H9 (cell line): ENCODE data around the gene MRM2. TPM values are rescaled to one million over a fixed set of nuclear protein-coding genes. Genes with fewer than 3 reads are reported as not detected.

Source experiments
- DNase-seq: peaks from one replicate; pipeline ENCODE4 v3.0.0-alpha.2; 2017
- H2AFZ ChIP-seq: one replicate; pipeline ENCODE4 v1.6.1; 2013; ENCODE audit warnings: mild to moderate bottlenecking, low read length, control low read depth, moderate library complexity
- H2AK5ac ChIP-seq: 2 replicates; pipeline ENCODE4 v1.6.1; 2013; ENCODE audit warnings: low read length, control low read depth, mixed read lengths; ENCODE audit not compliant: insufficient read length
- H2BK120ac ChIP-seq: one replicate; pipeline ENCODE4 v1.6.1; 2013; ENCODE audit warnings: low read depth, mild to moderate bottlenecking, low read length, control low read depth, inconsistent platforms; ENCODE audit not compliant: poor library complexity, severe bottlenecking
- H2BK12ac ChIP-seq: 2 replicates; pipeline ENCODE4 v1.6.1; 2013; ENCODE audit warnings: low read length, control low read depth, mixed read lengths, low read depth; ENCODE audit not compliant: insufficient read length
- H2BK15ac ChIP-seq: 2 replicates; pipeline ENCODE4 v1.6.1; 2013; ENCODE audit warnings: low read depth, low read length, control low read depth
- H2BK20ac ChIP-seq: one replicate; pipeline ENCODE4 v1.6.1; 2013; ENCODE audit warnings: low read depth, mild to moderate bottlenecking, low read length, control low read depth, inconsistent platforms; ENCODE audit not compliant: poor library complexity, severe bottlenecking
- H2BK5ac ChIP-seq: 2 replicates; pipeline ENCODE4 v1.6.1; 2013; ENCODE audit warnings: low read length, control low read depth, mixed read lengths; ENCODE audit not compliant: insufficient read length
- H3K14ac ChIP-seq: 2 replicates; pipeline ENCODE4 v1.6.1; 2013; ENCODE audit warnings: low read length, control low read depth; ENCODE audit not compliant: insufficient read depth
- H3K18ac ChIP-seq: 2 replicates; pipeline ENCODE4 v1.6.1; 2013; ENCODE audit warnings: low read depth, mild to moderate bottlenecking, mixed read lengths, low read length, control low read depth; ENCODE audit not compliant: insufficient read length
- H3K23ac ChIP-seq: 2 replicates; pipeline ENCODE4 v1.6.1; 2013; ENCODE audit warnings: low read length, control low read depth, mixed read lengths, low read depth; ENCODE audit not compliant: insufficient read length
- H3K23me2 ChIP-seq: 2 replicates; pipeline ENCODE4 v1.6.1; 2013; ENCODE audit warnings: low read depth, mild to moderate bottlenecking, mixed read lengths, low read length, control low read depth; ENCODE audit not compliant: insufficient read length, poor library complexity, severe bottlenecking
- H3K27ac ChIP-seq: 2 replicates; pipeline ENCODE4 v1.5.1; 2013; ENCODE audit warnings: low read length, control low read depth, mixed read lengths, low read depth; ENCODE audit not compliant: insufficient read length
- H3K27me3 ChIP-seq: 2 replicates; pipeline ENCODE4 v1.6.1; 2013; ENCODE audit warnings: low read length, control low read depth, inconsistent platforms; ENCODE audit not compliant: insufficient read depth
- H3K4ac ChIP-seq: 2 replicates; pipeline ENCODE4 v1.6.1; 2013; ENCODE audit warnings: low read depth, mild to moderate bottlenecking, control low read depth, inconsistent platforms, low read length, moderate library complexity
- H3K4me1 ChIP-seq: 2 replicates; pipeline ENCODE4 v1.6.1; 2013; ENCODE audit warnings: low read length, control low read depth, inconsistent platforms; ENCODE audit not compliant: insufficient read depth
- H3K4me2 ChIP-seq: 2 replicates; pipeline ENCODE4 v1.6.1; 2013; ENCODE audit warnings: low read length, control low read depth, mixed read lengths; ENCODE audit not compliant: insufficient read length, insufficient read depth
- H3K56ac ChIP-seq: 2 replicates; pipeline ENCODE4 v1.6.1; 2013; ENCODE audit warnings: low read depth, mild to moderate bottlenecking, mixed read lengths, low read length, control low read depth; ENCODE audit not compliant: insufficient read length
- H3K79me1 ChIP-seq: 2 replicates; pipeline ENCODE4 v1.6.1; 2013; ENCODE audit warnings: low read depth, mild to moderate bottlenecking, moderate library complexity, low read length, control low read depth, inconsistent platforms; ENCODE audit not compliant: insufficient read depth, poor library complexity, severe bottlenecking
- H3K79me2 ChIP-seq: 2 replicates; pipeline ENCODE4 v1.6.1; 2013; ENCODE audit warnings: low read length, control low read depth, inconsistent platforms; ENCODE audit not compliant: insufficient read depth
- H3K9ac ChIP-seq: 2 replicates; pipeline ENCODE4 v1.6.1; 2013; ENCODE audit warnings: low read length, control low read depth, mixed read lengths; ENCODE audit not compliant: insufficient read length; ENCODE audit errors: extremely low read depth
- H3K9me3 ChIP-seq: one replicate; pipeline ENCODE4 v1.6.1; 2013; ENCODE audit warnings: low read depth, low read length, inconsistent platforms; ENCODE audit not compliant: control insufficient read depth
- H3T11ph ChIP-seq: one replicate; pipeline ENCODE4 v1.6.1; 2013; ENCODE audit warnings: mild to moderate bottlenecking, low read length, control low read depth, inconsistent platforms
- H4K20me1 ChIP-seq: one replicate; pipeline ENCODE4 v1.6.1; 2013; ENCODE audit not compliant: control insufficient read depth, insufficient read length, insufficient read depth
- H4K5ac ChIP-seq: 2 replicates; pipeline ENCODE4 v1.6.1; 2013; ENCODE audit warnings: low read depth, mild to moderate bottlenecking, mixed read lengths, low read length, control low read depth; ENCODE audit not compliant: insufficient read length
- H4K8ac ChIP-seq: replicated peaks from 2 replicates; pipeline ENCODE4 v1.6.1; 2013; ENCODE audit warnings: low read length, control low read depth, mixed read lengths, low read depth; ENCODE audit not compliant: insufficient read length
- H4K91ac ChIP-seq: 2 replicates; pipeline ENCODE4 v1.6.1; 2013; ENCODE audit warnings: low read depth, mild to moderate bottlenecking, moderate library complexity, mixed read lengths, low read length, control low read depth; ENCODE audit not compliant: insufficient read length
- H3K27ac Mint-ChIP-seq, 3 experiments: 2 replicates in 2 of 3; 3 replicates in 1 of 3; pipeline ENCODE4 v1.8.0; 2020 to 2021; ENCODE audit warnings: mixed read lengths in 3 of 3, mild to moderate bottlenecking in 1 of 3, moderate library complexity in 1 of 3
- H3K27me3 Mint-ChIP-seq: 2 replicates; pipeline ENCODE4 v1.8.0; 2021; ENCODE audit warnings: low read depth, mild to moderate bottlenecking, moderate library complexity, mixed read lengths
- H3K36me3 Mint-ChIP-seq, 3 experiments: 2 replicates in 2 of 3; 3 replicates in 1 of 3; pipeline ENCODE4 v1.8.0; 2020 to 2021; ENCODE audit warnings: low read depth in 3 of 3, mixed read lengths in 3 of 3; ENCODE audit not compliant: insufficient read depth in 1 of 3
- H3K4me1 Mint-ChIP-seq, 2 experiments: 2 replicates each; pipeline ENCODE4 v1.8.0; 2020; ENCODE audit warnings: mixed read lengths in 2 of 2
- H3K4me3 Mint-ChIP-seq, 2 experiments: 2 replicates in 1 of 2; 3 replicates in 1 of 2; pipeline ENCODE4 v1.8.0; 2020 to 2021; ENCODE audit warnings: mild to moderate bottlenecking in 2 of 2, mixed read lengths in 2 of 2, moderate library complexity in 1 of 2
- H3K9me3 Mint-ChIP-seq, 2 experiments: 2 replicates in 1 of 2; 3 replicates in 1 of 2; pipeline ENCODE4 v1.8.0; 2020; ENCODE audit warnings: mild to moderate bottlenecking in 2 of 2, mixed read lengths in 2 of 2, moderate library complexity in 1 of 2
- CTCF ChIP-seq: fragments of 200-600 bp; sonication (generic); conservative IDR thresholded peaks from 3 replicates; pipeline ENCODE4 v1.8.0; 2021; ENCODE audit warnings: antibody characterized with exemption, mild to moderate bottlenecking
- WGBS: extraction: QIAGEN DNeasy Blood & Tissue Kit; methylation state at CpG from one replicate; pipeline ENCODE4 v1.1.7; 2013; ENCODE audit warnings: missing lambda C conversion rate, low lambda C conversion rate, mixed read lengths; ENCODE audit not compliant: insufficient read length; ENCODE audit errors: extremely low coverage; 5-methylcytosine and 5-hydroxymethylcytosine counted together
- total RNA-seq: library from RNA; stranded (reverse); gene quantifications from 2 replicates; pipeline ENCODE4 v1.2.1, GENCODE V29; 2021

MRM2 gene
- total RNA-seq, 1 experiment from 2014 or later: 59.0 TPM

GRCh38 chr7:2253021-2253420, 11.0 kb upstream of the MRM2 start:
- peak overlapping the region; percentile 44 to 85 (median 78); a peak in 4 of 7 replicates for H3K27ac Mint-ChIP-seq
- WGBS: no CpG with 5 or more reads among the region's 9 CpGs

More at GRCh38 chr7:2253021-2253420, 11.0 kb upstream of the MRM2 start:
- Histone ChIP-seq H2BK120ac (no peak overlapping the region), H3K4me1 (no peaks in the 10 kb centered on the region), H2AFZ (no peak overlapping the region), H3K27ac (no peak overlapping the region), H3K23ac (no peak overlapping the region), H2BK15ac (no peak overlapping the region), H3K9ac (no peak overlapping the region), H4K91ac (no peak overlapping the region), H4K20me1 (no peaks in the 10 kb centered on the region), H2AK5ac (no peak overlapping the region), H3K9me3 (no peaks in the 10 kb centered on the region), H4K5ac (no peak overlapping the region), H3T11ph (no peak overlapping the region), H3K14ac (no peak overlapping the region), H2BK5ac (no peak overlapping the region), H4K8ac (no peak overlapping the region), H3K23me2 (no peaks in the 10 kb centered on the region), H3K4me2 (no peak overlapping the region), H3K27me3 (no peaks in the 10 kb centered on the region), H3K56ac (no peak overlapping the region), H2BK12ac (no peak overlapping the region), H3K18ac (no peak overlapping the region), H3K79me2 (no peaks in the 10 kb centered on the region), H3K4ac (no peak overlapping the region), H2BK20ac (no peak overlapping the region), H3K79me1 (no peaks in the 10 kb centered on the region)
- Mint-ChIP-seq H3K27me3 (no peaks in the 10 kb centered on the region), H3K4me3 (no peak overlapping the region), H3K4me1 (no peaks in the 10 kb centered on the region; a peak in 1 of 4 replicates), H3K36me3 (peaks cover 10 to 50% (median 37%) of the 10 kb centered on the region in 3 experiments; a peak in 6 of 7 replicates), H3K9me3 (no peaks in the 10 kb centered on the region)
- no peak for TF ChIP-seq CTCF
- no peak for DNase-seq
